Measurements from ENCODE around the gene CISH. TPM values are rescaled to one million over a fixed set of nuclear protein-coding genes. Genes with fewer than 3 reads are reported as not detected.

CISH gene
- total and polyA plus RNA-seq, 9 of the 15 experiments (the other 6 are each of a cell fraction or from before 2014, with no cell fraction given): 1.7 to 47.7 (median 18.3) TPM

- POLR2A ChIA-PET: interaction anchor here (0.6 kb wide), 2 partner anchors 73 to 108 kb away, joined by 3 to 4 read pairs; no protein-coding TSS in a partner anchor
- Histone ChIP-seq H3K79me2 (ENCODE audit: control insufficient read depth, insufficient read depth, low read length) (peaks cover 21% of the 10 kb centered on the region), H3K4me3 (no peak overlapping the region), H3K9ac (ENCODE audit: insufficient read depth in 1 of 2, low read depth in 2 of 2, low read length in 2 of 2) (no peak overlapping the region), H2AFZ (ENCODE audit: low read depth, low read length) (no peak overlapping the region), H3K9me1 (ENCODE audit: control insufficient read depth, insufficient read depth, low read length) (no peaks in the 10 kb centered on the region), H3K4me1 (replicated peaks in 1 of 2; ENCODE audit: control insufficient read depth in 2 of 2, insufficient read depth in 2 of 2, low read length in 2 of 2) (peaks cover 2 to 4% of the 10 kb centered on the region in 2 experiments; a peak in 3 of 5 replicates), H3K9me3 (replicated peaks; ENCODE audit: control insufficient read depth, insufficient read depth, low read depth, low read length) (no peaks in the 10 kb centered on the region), H4K20me1 (replicated peaks; ENCODE audit: control insufficient read depth, insufficient read depth, low read length) (peaks cover 16% of the 10 kb centered on the region), H3K27me3 (ENCODE audit: control insufficient read depth in 2 of 2, insufficient read depth in 2 of 2, low read length in 2 of 2) (no peaks in the 10 kb centered on the region), H3K36me3 (ENCODE audit: control insufficient read depth, insufficient read depth, low read length) (peaks cover 49% of the 10 kb centered on the region; the same call in 2 of the 3 replicates), H3K27ac (ENCODE audit: extremely low read depth, low read depth, low read length) (no peak overlapping the region), H3K4me2 (ENCODE audit: insufficient read depth, low read length) (no peak overlapping the region)
- CTCF ChIA-PET (ENCODE audit: low intra/inter-chr PET ratio): no interaction called here
- FAIRE-seq (no peak), ATAC-seq (no peak), DNase-seq (ENCODE audit: extremely low read depth in 1 of 4, low spot score in 3 of 4) (no peak)
- no TSS peak for BruUV-seq (replicated peaks)
- intact Hi-C loops (cut with micrococcal nuclease) (no loop called here), in situ Hi-C loops (cut with MboI) (loop anchor here (25.0 kb wide), 1 partner anchor 1061 kb away; no protein-coding TSS in a partner anchor)
- WGBS (ENCODE audit: insufficient coverage, low coverage, missing lambda C conversion rate): 83% methylated on average over 3 of the region's 3 CpGs
- TF ChIP-seq, protein P1, sequence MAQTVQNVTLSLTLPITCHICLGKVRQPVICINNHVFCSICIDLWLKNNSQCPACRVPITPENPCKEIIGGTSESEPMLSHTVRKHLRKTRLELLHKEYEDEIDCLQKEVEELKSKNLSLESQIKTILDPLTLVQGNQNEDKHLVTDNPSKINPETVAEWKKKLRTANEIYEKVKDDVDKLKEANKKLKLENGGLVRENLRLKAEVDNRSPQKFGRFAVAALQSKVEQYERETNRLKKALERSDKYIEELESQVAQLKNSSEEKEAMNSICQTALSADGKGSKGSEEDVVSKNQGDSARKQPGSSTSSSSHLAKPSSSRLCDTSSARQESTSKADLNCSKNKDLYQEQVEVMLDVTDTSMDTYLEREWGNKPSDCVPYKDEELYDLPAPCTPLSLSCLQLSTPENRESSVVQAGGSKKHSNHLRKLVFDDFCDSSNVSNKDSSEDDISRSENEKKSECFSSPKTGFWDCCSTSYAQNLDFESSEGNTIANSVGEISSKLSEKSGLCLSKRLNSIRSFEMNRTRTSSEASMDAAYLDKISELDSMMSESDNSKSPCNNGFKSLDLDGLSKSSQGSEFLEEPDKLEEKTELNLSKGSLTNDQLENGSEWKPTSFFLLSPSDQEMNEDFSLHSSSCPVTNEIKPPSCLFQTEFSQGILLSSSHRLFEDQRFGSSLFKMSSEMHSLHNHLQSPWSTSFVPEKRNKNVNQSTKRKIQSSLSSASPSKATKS (CRISPR knock-in tag; IDR thresholded peaks at IDR 0.05): no peak
- TF ChIP-seq DPF2 (IDR thresholded peaks at IDR 0.05): no peak
- no peak for TF ChIP-seq ZBTB17 (CRISPR knock-in tag; IDR thresholded peaks at IDR 0.05)
- TF ChIP-seq SP2 (IDR thresholded peaks at IDR 0.05; ENCODE audit: extremely low read depth, low read depth, low read length, poor library complexity, severe bottlenecking): no peak
- no peak for TF ChIP-seq THAP12 (CRISPR knock-in tag; IDR thresholded peaks at IDR 0.05)
- no peak for TF ChIP-seq GATAD2B (IDR thresholded peaks at IDR 0.05; ENCODE audit: borderline replicate concordance)
- TF ChIP-seq FOXM1 (IDR thresholded peaks at IDR 0.05; ENCODE audit: low read depth): no peak
- no peak for TF ChIP-seq FOXM1 (CRISPR knock-in tag; IDR thresholded peaks at IDR 0.05; ENCODE audit: low read depth)
- TF ChIP-seq ZNF518B (CRISPR knock-in tag; IDR thresholded peaks at IDR 0.05): no peak
- TF ChIP-seq ZNF224 (CRISPR knock-in tag; IDR thresholded peaks at IDR 0.05): no peak
- no peak for TF ChIP-seq TCFL5 (CRISPR knock-in tag; conservative IDR thresholded peaks at IDR 0.05)
- no peak for TF ChIP-seq NR4A1 (CRISPR knock-in tag; IDR thresholded peaks at IDR 0.05)
- no peak for TF ChIP-seq NR4A1 (tag; IDR thresholded peaks at IDR 0.05)
These were observed 14.8 kb upstream of the CISH start for GRCh38 chr3:50626401-50626800.

Data from K562 (cell line).